Ishikawa (cell line): ENCODE data around the gene HOXB4.

Experiments used
- CEBPB ChIP-seq: IDR thresholded peaks from 2 replicates; pipeline ENCODE4 v1.6.1; 2012
- CREB1 ChIP-seq: IDR thresholded peaks from 2 replicates; pipeline ENCODE4 v1.6.1; 2012; ENCODE audit warnings: low read depth
- EGR1 ChIP-seq: IDR thresholded peaks from 2 replicates; pipeline ENCODE4 v1.6.1; 2012
- EP300 ChIP-seq: IDR thresholded peaks from 2 replicates; pipeline ENCODE4 v1.6.1; 2012; ENCODE audit warnings: borderline replicate concordance
- FOXM1 ChIP-seq: IDR thresholded peaks from 2 replicates; pipeline ENCODE4 v1.6.1; 2012; ENCODE audit warnings: low read depth, borderline replicate concordance
- NFIC ChIP-seq: IDR thresholded peaks from 2 replicates; pipeline ENCODE4 v1.6.1; 2012
- RAD21 ChIP-seq: IDR thresholded peaks from 2 replicates; pipeline ENCODE4 v1.6.1; 2012; ENCODE audit warnings: low read depth
- TAF1 ChIP-seq: IDR thresholded peaks from 2 replicates; pipeline ENCODE4 v1.6.1; 2012; ENCODE audit warnings: low read depth, mild to moderate bottlenecking
- TCF12 ChIP-seq: IDR thresholded peaks from 2 replicates; pipeline ENCODE4 v1.6.1; 2012; ENCODE audit warnings: low read depth
- TEAD4 ChIP-seq: IDR thresholded peaks from 2 replicates; pipeline ENCODE4 v1.6.1; 2012
- YY1 ChIP-seq: IDR thresholded peaks from 2 replicates; pipeline ENCODE4 v1.6.1; 2012; ENCODE audit warnings: low read depth
- ZBTB7A ChIP-seq: IDR thresholded peaks from 2 replicates; pipeline ENCODE4 v1.6.1; 2012; ENCODE audit warnings: low read depth
- TF ChIP-seq, protein P1 (sequence below): IDR thresholded peaks from 2 replicates; pipeline ENCODE4 v1.6.1; 2012; ENCODE audit warnings: low read depth, mild to moderate bottlenecking
- TF ChIP-seq, protein P2 (sequence below): IDR thresholded peaks from 2 replicates; pipeline ENCODE4 v1.6.1; 2012
- TF ChIP-seq, protein P3 (sequence below): IDR thresholded peaks from 2 replicates; pipeline ENCODE4 v1.6.1; 2012

Gene HOXB4

DNA sequence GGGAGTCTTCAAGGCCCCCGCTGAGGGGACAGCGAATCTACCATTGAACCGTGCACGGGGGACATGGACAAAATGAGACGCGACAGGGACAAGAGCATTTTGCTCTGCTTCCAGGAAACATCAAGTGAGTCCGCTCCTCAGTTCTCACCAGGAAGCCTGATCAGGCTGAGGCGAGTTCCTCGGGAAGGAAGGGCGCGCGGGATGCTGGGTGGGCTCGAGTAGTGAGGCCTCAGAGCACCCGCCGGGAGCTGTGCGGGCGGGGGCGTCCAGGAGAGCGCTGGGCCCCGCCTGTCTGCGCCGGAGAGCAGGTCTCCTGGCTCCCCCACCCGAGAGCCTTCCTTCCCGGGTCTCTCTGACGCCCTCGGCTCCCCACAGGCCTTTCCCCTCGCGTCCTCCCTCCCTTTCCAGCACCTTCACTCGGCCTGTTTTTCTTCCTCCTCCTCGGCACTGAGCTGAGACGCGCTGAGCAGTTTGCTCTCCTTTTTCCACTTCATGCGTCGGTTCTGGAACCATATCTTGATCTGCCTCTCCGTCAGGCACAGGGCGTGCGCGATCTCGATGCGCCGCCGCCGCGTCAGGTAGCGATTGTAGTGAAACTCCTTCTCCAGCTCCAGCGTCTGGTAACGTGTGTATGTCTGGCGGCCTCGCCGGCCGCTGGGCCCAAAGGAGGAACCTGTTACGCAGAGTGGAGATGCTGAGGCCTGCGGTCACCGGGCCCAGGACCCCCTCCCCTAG lies 18.0 kb upstream of the HOXB4 start:
- TF ChIP-seq FOXM1 (no peak), TEAD4 (no peak), YY1 (no peak), CREB1 (no peak), CEBPB (no peak)

DNA sequence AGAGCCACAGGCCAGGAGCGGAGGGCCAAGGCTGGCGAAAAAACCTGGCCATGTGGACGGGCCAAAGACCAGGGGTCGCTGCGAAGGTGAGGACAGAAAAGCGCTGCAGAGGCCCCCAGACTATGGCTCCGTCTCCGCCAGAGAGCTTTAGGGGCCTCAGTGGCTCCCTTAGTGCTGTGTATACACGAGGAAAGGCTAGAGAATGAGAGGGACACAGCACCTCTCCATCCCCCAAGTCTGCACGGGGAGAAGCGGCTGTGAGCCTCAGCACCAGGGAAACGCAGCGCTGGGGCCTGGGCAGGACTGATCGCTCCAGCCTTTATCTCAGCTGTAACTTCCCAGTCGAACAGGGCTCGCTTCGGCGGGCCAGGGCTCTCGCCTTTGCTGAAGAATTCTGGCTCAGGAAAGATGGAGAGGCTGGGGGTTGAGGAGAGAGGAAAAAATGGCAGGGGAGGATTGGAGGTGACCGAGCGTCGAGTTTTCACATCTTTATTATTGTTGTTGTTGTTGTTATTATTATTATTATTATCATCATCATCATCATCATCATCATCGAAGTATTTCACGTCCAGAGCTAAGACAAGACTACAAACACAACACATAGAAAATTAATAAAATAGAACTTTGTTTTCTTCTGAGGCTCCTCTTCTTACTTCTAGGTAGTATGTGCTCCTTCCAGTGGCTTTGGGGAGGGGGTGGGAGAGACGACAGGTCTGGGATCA lies 17.3 kb upstream of the HOXB4 start:
- TF ChIP-seq, protein P1, sequence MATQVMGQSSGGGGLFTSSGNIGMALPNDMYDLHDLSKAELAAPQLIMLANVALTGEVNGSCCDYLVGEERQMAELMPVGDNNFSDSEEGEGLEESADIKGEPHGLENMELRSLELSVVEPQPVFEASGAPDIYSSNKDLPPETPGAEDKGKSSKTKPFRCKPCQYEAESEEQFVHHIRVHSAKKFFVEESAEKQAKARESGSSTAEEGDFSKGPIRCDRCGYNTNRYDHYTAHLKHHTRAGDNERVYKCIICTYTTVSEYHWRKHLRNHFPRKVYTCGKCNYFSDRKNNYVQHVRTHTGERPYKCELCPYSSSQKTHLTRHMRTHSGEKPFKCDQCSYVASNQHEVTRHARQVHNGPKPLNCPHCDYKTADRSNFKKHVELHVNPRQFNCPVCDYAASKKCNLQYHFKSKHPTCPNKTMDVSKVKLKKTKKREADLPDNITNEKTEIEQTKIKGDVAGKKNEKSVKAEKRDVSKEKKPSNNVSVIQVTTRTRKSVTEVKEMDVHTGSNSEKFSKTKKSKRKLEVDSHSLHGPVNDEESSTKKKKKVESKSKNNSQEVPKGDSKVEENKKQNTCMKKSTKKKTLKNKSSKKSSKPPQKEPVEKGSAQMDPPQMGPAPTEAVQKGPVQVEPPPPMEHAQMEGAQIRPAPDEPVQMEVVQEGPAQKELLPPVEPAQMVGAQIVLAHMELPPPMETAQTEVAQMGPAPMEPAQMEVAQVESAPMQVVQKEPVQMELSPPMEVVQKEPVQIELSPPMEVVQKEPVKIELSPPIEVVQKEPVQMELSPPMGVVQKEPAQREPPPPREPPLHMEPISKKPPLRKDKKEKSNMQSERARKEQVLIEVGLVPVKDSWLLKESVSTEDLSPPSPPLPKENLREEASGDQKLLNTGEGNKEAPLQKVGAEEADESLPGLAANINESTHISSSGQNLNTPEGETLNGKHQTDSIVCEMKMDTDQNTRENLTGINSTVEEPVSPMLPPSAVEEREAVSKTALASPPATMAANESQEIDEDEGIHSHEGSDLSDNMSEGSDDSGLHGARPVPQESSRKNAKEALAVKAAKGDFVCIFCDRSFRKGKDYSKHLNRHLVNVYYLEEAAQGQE, result no peak
- TF ChIP-seq NFIC, result no peak
- TF ChIP-seq FOXM1, result no peak
- no peak for TF ChIP-seq CEBPB
- TF ChIP-seq RAD21, result no peak
- TF ChIP-seq, protein P2, sequence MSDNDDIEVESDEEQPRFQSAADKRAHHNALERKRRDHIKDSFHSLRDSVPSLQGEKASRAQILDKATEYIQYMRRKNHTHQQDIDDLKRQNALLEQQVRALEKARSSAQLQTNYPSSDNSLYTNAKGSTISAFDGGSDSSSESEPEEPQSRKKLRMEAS, result no peak
- no peak for TF ChIP-seq TEAD4
- no peak for TF ChIP-seq EGR1
- TF ChIP-seq YY1, result no peak
- no peak for TF ChIP-seq ZBTB7A
- TF ChIP-seq, protein P3, sequence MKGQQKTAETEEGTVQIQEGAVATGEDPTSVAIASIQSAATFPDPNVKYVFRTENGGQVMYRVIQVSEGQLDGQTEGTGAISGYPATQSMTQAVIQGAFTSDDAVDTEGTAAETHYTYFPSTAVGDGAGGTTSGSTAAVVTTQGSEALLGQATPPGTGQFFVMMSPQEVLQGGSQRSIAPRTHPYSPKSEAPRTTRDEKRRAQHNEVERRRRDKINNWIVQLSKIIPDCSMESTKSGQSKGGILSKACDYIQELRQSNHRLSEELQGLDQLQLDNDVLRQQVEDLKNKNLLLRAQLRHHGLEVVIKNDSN, result no peak
- TF ChIP-seq TCF12, result no peak
- no peak for TF ChIP-seq EP300
- no peak for TF ChIP-seq CREB1
- TF ChIP-seq TAF1, result no peak

DNA sequence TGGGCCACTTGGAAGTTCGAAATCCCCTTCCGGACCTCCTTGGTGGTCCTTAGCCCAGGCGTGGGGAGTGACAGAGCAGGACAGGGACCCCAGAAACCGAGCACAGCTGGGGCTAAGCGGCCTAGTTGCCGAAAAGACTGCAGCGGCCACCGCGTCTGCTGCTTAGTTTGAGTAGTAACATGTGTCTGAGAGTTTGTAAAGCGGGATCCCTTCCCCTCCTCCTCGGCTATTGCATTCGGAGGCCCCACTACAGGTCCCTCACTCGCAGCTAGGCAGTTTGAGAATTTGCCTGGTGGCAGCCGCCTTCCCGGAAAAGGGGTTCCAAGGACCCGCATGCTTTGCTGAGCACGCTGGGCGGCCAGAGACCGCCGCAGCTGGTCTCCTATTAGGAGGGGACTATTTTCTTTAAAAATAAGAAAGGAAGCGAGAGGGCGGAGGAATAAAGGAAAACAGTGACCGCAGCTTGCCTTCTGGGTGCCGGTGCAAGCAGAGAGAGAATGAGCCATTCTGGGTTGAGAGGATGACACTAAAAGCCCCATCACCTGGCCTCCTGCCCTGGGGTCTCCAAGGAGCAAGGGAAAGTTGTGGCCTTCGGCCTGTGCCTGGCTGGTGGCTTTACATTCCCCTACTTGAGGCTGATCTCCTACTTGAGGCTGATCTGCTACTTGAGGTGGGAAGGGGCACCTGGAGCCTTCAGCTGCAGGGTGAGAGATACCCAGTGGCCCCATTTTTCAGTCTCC lies 16.6 kb upstream of the HOXB4 start:
- TF ChIP-seq, protein P1, result 0 out of 2 replicates have a peak, but pooled peaks have one; percentile 13
- TF ChIP-seq, protein P3, result no peak

DNA sequence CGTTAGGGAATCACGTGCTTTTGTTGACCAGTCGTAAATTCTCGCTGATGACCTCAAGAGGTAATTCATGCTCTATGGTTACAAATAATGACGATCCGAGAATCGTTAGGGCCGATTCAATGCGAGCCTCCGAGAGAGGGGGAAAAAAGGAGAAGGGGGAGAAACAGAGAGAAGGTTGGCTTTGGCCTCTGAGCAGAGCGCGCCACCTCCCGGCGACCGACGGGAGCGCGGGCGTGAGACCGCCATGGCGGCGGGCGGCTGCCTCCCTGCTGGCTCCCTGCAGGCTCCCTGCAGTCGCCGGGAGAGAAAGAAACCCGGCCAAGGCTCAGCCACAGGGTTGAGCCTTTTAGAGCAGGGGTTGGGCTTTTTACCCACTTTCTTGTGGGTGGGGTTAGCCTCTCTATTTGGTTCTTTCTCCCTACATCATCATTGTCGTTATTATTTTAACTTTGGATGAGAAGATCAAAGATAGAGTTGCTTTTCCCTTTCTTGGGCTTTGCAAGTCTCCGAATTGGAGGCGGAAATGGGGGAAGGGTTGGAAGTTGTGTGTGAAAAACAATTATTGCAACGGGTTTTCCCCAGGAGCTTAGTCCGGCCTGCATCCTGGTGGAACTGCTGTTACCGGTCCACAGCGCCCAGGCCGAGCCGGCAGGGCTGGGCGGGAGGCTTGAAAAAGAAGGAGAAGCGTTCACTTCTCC lies 15.8 kb upstream of the HOXB4 start:
- TF ChIP-seq, protein P2, result no peak
- TF ChIP-seq YY1, result peak; percentile 85; the same call in 1 of the 2 replicates
- TF ChIP-seq, protein P3, result peak; percentile 54; the same call in 1 of the 2 replicates
- peak; percentile 15; the same call in 1 of the 2 replicates for TF ChIP-seq TEAD4
- peak; percentile 40; the same call in 1 of the 2 replicates for TF ChIP-seq TCF12
- TF ChIP-seq RAD21, result peak; percentile 70
- TF ChIP-seq NFIC, result 0 out of 2 replicates have a peak, but pooled peaks have one; percentile 7
- no peak for TF ChIP-seq EGR1
- TF ChIP-seq, protein P1, result no peak
- peak; percentile 46; the same call in 1 of the 2 replicates for TF ChIP-seq TAF1
- peak; percentile 48; the same call in 1 of the 2 replicates for TF ChIP-seq EP300
